H7 (cell line): ENCODE measurements around the gene MAN1A1. TPM values are rescaled to one million over a fixed set of nuclear protein-coding genes. Genes with fewer than 3 reads are reported as not detected.

Experiments
- DNase-seq: peaks from one replicate; pipeline ENCODE4 v3.0.0; 2012
- H3K27me3 ChIP-seq: 2 replicates; pipeline ENCODE4 v1.6.0; 2011; ENCODE audit warnings: mild to moderate bottlenecking, low read length; ENCODE audit not compliant: control insufficient read depth, insufficient read depth
- H3K36me3 ChIP-seq: replicated peaks from 2 replicates; pipeline ENCODE4 v1.5.1; 2011; ENCODE audit warnings: low read length; ENCODE audit not compliant: control insufficient read depth, insufficient read depth
- H3K4me3 ChIP-seq: 2 replicates; pipeline ENCODE4 v1.5.1; 2011; ENCODE audit warnings: low read depth, mild to moderate bottlenecking, control low read depth, low read length, moderate library complexity; ENCODE audit not compliant: insufficient read depth
- total RNA-seq: library from RNA; depleted of rRNA; stranded (reverse); fragments of >200 nt; shearing (Covaris generic); gene quantifications from 2 replicates; pipeline ENCODE4 v1.2.3, GENCODE V29; 2014

Gene MAN1A1
- total RNA-seq, 1 experiment from 2014 or later, result 14.5 TPM

DNA sequence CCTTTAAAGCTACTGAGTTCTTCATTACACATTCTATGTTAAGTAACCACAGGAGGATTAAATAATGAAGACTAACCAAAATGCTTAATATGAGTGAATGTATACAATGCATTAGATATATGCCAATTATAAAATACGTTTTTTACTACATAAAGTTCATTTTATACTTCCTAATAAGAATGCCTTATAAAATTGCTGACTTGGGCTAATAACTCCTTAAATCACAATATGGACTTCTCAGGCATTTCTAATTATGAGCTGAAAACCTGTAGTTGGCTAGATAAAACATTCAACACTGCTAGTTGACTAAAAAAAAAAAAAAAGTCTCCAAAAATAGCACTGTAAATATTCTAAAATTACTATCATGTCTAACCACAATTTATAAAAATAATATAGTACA lies 11.8 kb downstream of the MAN1A1 start:
- DNase-seq, result no peak
- H3K36me3 ChIP-seq, result no peaks in the 10 kb centered on the region
- no peaks in the 10 kb centered on the region for H3K27me3 ChIP-seq
- no peak overlapping the region for H3K4me3 ChIP-seq

DNA sequence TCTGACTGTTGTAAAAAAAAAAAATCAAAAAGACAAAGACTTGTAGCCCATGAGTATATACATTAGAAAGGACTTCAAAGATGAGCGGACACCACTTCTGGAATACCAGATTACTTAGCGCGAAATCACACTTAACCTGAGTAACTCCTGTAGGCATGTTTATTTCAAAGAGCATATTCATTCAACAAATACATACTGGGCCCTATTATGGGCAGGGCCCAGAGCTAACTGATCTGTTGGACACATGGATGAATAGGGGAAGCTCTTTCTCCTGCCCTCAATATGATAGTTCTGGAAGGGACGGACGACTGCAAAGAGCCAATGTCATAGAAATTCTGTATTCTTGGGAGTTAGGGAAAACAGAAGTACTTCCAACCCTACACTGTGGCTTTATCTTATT lies 12.3 kb downstream of the MAN1A1 start:
- Histone ChIP-seq H3K4me3 (no peak overlapping the region), H3K27me3 (no peaks in the 10 kb centered on the region), H3K36me3 (no peaks in the 10 kb centered on the region)
- DNase-seq, result no peak

DNA sequence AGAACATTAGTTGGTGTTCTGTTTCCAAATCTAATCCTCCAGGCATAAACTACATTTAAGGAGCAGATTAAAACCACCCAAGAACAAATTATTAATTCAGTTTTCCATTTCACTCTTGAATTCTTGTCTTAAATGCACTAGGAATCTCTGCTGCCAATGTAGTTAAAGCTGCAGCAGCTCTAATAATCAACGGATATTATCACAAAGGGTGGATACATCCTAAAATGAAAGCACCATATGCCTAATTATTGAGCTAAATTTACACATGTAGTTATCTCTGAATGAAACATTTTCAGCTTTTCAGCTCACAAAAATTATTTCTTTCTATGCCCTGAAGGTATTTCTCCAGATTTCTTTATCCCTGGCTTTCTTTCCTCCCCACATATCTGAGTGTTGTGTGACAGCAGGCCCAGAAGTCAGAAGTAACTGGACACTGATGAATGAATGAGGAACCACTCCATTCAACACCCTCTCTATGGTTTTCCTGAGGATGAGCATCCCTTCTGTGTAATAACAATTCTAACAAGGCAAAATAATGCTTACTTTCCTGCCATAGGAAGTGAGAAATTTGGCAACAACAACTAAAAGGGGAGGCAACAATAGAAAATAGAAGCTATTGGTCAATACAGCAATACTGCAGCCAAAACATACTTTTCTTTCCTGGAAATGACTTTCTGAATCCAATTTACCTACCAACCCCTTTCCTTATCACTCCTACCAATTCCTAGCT lies 14.9 kb downstream of the MAN1A1 start:
- no peak for DNase-seq
- H3K27me3 ChIP-seq, result no peaks in the 10 kb centered on the region
- H3K4me3 ChIP-seq, result no peak overlapping the region
- H3K36me3 ChIP-seq, result no peaks in the 10 kb centered on the region

DNA sequence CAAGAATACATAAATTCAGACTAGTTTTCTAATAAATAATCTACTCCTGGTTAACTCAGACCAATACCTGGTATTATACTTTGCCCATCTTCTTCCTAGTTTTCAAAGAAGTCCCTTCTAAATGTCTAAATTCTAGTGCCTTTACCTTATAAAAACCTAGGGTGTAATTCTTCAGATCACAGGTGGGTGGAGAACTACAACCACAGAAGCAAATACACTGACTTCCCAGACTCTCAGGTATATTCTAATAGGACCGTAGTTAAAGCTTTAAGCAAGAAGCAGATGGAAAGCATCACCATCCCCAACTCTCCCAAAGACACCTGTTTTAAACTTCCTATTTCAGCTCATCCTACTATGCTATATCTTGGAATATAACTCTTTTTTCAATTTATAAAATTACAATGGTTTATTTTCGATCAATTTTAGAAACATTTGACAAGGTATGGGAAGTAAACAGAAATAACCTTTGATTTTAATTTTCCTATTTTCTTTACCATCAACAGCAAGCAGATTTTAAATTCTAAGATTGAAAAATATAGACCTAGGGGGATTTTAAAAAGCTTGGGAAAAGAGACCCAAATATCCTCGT lies 15.8 kb downstream of the MAN1A1 start:
- no peaks in the 10 kb centered on the region for H3K36me3 ChIP-seq
- no peaks in the 10 kb centered on the region for H3K27me3 ChIP-seq
- DNase-seq, result no peak
- H3K4me3 ChIP-seq, result no peak overlapping the region

DNA sequence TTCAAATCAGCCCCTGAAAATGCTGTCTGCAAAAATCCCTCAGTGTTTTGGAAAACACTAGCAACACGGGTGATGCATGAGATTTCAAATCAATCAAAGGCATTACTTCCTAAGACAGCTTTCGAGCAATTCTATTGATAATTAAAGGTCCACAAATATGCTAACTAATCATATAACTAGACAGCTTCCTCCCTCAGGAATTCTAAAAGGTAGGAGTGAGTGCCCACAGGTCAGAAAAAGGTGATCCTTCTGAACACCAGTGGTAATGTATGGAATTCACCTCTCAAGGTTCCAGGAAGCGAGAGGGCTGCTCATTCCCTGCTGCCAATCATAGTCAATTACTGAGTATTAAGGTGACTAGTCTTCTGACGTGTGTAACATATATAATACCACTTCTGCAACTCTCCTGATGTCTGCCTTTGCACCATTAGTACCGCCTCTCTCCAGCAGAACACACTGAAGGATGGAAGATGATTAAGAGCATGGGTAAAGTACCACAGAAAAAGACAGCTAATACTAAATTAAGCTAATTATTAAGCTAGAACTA lies 16.4 kb downstream of the MAN1A1 start:
- H3K36me3 ChIP-seq, result no peaks in the 10 kb centered on the region
- no peak overlapping the region for H3K4me3 ChIP-seq

DNA sequence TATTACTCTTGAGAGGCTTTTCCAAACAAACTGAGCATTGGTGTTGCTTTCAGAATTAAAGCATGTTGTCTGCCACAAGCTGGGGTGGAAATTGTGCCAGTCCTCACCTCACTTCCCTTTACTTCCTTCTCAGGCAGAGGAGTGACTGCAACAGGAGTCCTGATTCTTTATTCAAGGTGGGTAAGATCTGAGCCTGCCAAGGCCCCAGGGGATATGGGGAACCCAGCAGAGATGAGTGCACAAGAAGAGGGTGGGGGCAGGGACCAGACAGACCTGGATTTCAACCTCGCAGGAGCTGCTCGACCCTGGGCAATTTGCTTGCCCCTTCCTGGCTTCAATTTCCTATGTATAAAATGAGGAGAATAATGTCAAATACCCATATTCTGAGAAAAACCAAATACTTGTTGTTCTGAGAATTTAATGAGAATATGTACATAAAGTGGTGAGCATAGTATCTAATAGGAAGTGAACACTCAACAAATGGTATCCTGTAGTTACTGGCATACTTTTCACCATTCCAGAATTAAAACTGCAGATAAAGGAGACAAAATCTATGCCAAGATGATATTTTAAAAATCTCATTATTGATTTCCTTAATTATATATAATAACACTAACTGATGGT lies 17.8 kb downstream of the MAN1A1 start:
- Histone ChIP-seq H3K4me3 (no peak overlapping the region), H3K36me3 (no peaks in the 10 kb centered on the region), H3K27me3 (no peaks in the 10 kb centered on the region)
- no peak for DNase-seq

More for the DNA sequence above, 16.4 kb downstream of the MAN1A1 start:
- no peak for DNase-seq
- H3K27me3 ChIP-seq, result no peaks in the 10 kb centered on the region

DNA sequence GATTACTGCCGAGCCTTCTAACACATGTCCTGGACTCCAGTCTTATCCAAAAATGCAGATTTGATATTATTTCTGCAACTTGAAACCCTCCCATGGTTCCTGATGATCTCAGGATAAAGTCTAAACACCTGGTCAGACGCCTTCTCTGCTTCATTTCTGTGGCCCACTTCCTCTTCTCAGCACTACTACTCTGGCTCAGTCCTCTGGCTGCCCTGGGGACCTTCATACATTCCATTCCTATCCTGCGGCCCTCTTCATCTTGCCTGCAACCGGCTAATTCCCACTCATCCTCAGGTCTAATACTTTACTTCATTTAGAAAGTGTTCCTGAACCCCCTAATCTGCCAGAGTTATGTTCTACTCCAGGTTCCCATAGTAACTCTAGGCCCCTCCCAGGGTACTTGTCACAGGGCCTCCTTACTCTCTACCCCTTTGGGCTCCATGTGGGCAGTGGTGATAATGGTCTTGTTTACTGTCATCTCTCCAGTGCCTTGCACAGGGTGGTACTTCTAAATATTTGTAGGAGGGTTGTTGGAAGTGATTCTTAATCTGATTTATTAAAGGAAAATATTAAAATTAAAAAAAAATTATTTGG lies 18.9 kb downstream of the MAN1A1 start:
- no peak for DNase-seq
- no peaks in the 10 kb centered on the region for H3K27me3 ChIP-seq
- H3K36me3 ChIP-seq, result no peaks in the 10 kb centered on the region
- H3K4me3 ChIP-seq, result no peak overlapping the region

DNA sequence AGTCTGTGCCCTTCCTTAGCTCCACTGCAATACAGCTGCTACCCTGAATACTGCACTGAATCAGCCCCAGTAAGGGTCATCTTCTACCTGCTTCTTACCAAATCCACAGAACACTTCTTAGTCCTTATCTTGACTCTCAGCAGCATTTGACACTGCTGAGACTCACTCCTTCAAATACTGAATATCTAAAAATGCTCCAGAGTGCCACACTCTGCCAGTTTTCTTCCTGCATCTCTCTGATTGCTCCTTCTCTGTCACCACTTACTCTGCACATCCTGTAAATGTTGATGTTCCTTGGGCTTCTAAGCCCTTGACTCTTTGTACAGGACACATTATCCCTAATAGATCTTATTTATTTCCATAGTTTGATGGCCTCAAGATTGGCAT lies 19.8 kb downstream of the MAN1A1 start:
- Histone ChIP-seq H3K36me3 (no peaks in the 10 kb centered on the region), H3K4me3 (no peak overlapping the region), H3K27me3 (no peaks in the 10 kb centered on the region)
- no peak for DNase-seq

DNA sequence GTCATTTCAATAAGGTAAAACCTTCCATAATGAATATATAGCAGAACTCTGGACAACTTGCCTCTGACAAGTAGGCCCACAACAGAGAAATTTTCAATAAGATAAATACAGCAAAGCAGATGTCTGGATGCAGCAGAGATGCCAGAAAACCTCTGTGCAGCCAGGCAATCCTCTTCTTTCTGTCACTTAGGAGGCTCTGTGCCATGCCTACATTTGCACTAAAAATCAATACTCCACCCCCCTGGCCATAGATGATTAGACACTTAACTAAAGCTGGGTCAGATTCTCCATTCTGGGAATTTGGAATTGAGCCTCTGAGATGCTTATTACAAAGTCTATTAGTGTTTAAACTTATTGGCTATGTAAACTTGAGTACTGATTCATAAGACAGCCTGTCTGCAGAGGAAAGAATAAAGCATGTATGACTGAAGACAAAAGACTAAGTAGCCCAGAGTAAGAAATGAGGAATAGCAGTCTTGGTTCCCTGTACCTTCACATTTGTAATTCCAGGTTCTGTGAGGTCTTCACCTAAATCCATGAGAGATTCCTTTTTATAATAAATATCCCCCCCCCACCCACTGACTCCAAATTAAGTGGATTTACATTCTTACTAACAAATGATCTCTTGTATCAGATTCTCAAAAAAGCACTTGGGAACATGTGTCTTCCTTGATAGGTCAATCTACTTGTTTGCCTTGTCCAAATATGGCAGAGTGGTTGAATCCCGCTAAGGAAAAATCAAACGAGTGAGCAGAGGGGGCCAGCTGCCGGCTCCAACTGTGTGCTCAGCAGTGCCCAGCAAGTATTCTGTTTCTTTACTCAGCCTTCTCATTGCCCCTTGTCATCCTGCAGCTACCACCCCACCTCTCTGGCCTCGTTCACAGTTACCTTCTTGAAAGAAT lies 20.4 kb downstream of the MAN1A1 start:
- DNase-seq, result no peak
- Histone ChIP-seq H3K36me3 (no peaks in the 10 kb centered on the region), H3K27me3 (no peaks in the 10 kb centered on the region), H3K4me3 (no peak overlapping the region)

DNA sequence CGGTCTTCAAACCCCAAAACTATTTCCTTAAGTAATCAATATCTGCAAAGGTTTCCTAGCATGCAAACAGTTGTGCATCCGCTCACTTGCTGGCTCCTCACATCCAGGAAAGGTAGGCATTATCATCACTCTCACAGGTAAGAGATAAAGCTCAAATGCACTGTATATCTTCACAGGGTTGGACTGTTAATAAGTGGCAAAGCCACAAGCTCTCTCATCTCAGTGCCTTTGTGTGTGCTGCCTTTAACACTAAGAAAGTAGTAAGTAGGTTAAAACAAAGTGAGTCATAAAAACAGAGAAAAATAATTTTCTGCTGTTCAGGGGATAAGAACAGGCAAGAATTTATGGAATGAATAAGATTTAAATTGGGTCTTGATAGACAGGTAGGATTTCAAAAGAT lies 21.3 kb downstream of the MAN1A1 start:
- H3K4me3 ChIP-seq, result no peak overlapping the region
- no peak for DNase-seq
- no peaks in the 10 kb centered on the region for H3K27me3 ChIP-seq
- H3K36me3 ChIP-seq, result no peaks in the 10 kb centered on the region

DNA sequence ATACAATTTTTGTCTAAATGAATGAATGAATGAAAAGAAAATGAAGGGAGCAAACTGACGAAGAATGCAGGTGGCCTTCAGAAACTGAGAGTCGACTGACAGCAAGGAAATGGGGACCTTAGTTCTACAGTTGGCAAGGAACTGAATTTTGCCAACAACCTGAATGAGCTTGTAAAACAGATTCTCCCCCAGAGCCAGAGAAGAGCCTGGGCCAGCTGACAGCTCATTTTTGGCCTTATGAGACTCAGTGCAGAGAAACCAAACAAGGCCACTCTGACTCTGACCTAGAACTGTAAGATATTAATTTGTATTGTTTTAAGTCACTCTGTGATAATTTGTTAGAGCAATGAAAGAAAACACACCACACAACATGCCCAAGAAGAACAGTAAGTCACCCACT lies 21.8 kb downstream of the MAN1A1 start:
- Histone ChIP-seq H3K36me3 (no peaks in the 10 kb centered on the region), H3K4me3 (no peak overlapping the region), H3K27me3 (no peaks in the 10 kb centered on the region)
- DNase-seq, result no peak

DNA sequence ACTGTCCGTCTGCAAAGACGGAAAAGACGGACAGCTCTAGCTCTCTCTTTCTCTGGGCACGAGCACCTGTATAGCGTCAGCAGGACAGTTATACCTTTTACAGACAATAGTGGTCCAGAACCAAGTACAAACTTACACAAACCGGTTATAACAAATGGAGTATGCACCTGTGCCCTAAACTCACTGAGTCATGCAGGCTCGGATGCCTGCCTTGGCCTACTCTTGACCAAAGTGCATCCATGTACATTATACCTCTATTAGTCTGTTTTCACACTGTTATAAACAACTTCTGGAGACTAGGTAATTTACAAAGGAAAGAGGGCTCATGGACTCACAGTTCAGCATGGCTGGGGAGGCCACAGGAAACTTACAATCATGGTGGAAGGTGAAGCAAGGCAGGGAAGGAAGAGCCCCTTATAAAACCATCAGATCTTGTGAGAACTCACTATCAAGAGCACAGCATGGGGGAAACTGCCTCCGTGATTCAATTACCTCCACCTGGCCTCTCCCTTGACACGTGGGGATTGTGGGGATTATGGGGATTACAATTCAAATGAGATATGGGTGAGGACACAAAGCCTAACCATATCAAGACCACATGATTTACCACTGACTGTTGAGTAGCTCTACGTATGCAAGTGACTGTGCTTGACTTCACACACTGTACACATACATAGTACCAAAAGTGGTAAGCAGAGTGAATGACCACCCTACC lies 23.1 kb downstream of the MAN1A1 start:
- Histone ChIP-seq H3K36me3 (no peaks in the 10 kb centered on the region), H3K27me3 (no peaks in the 10 kb centered on the region), H3K4me3 (no peak overlapping the region)
- DNase-seq, result no peak

DNA sequence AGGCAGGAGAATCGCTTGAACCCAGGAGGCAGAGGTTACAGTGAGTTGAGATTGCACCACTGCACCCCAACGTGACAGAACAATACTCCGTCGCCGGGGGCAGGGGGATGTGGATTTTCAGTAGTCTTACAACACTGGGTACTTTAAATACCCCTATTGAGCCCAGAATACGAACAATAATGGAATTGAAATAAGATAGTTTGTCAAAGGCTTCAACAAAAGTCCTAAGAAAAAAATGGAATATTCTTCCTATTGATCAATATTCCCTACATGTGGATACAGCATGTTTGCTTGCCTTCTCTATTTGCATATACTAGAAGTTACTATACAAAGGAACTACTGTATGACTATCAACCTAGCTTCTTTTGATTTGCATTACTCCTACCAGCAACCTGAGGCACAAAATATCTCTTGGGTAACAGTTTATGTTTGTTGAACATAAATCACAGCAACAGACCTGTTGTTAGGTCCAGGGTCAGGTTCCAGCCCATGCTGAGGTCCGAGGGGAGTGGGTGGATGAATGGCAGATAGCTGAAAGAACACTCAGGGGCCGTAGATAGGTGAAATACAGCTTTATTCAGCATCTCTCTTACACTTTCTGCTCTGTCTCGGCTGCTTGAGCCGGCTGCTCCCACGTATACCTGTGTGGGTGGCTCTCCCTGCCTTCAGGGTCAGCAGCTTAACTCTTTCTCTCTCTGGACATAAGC lies 23.8 kb downstream of the MAN1A1 start:
- no peaks in the 10 kb centered on the region for H3K27me3 ChIP-seq
- no peak overlapping the region for H3K4me3 ChIP-seq
- DNase-seq, result no peak
- H3K36me3 ChIP-seq, result no peaks in the 10 kb centered on the region
